ENCODE results near the gene EPN1. TPM values are rescaled to one million over a fixed set of nuclear protein-coding genes. Genes with fewer than 3 reads are reported as not detected.

EPN1 gene
- total and polyA plus RNA-seq, 12 donors: 20.1 to 235 (median 141) TPM

GRCh38 chr19:55661826-55662225 is 13.2 kb upstream of the EPN1 start:
- no peak overlapping the region for H3K27ac ChIP-seq
- H3K4me3 ChIP-seq: no peak overlapping the region
- H3K9me3 ChIP-seq (replicated peaks in 1 of 3): no peaks in the 10 kb centered on the region
- DNase-seq: no peak
- intact Hi-C loops (cut with DNase I): no loop called here
- WGBS, 4 donors: 60 to 64% (median 63%) methylated on average over 7 of the region's 7 CpGs
- TF ChIP-seq POLR2A (IDR thresholded peaks at IDR 0.05) (no peak), CTCF (IDR thresholded peaks at IDR 0.05) (no peak)
- peaks cover 0 to 71% of the 10 kb centered on the region in 2 donors for H3K36me3 ChIP-seq (replicated peaks in 1 of 2)
- H3K4me1 ChIP-seq (replicated peaks in 1 of 2): peaks cover 15 to 30% of the 10 kb centered on the region in 2 donors
- no peaks in the 10 kb centered on the region for H3K27me3 ChIP-seq

- WGBS, 4 donors: 86 to 89% (median 87%) methylated on average over 9 to 20 of the region's 20 CpGs
- DNase-seq: no peak
- no peaks in the 10 kb centered on the region for H3K9me3 ChIP-seq (replicated peaks in 1 of 3)
- no peak overlapping the region for H3K4me3 ChIP-seq
- intact Hi-C loops (cut with DNase I): no loop called here
- H3K4me1 ChIP-seq (replicated peaks in 1 of 2): peaks cover 0 to 18% of the 10 kb centered on the region in 2 donors
- peaks cover 0 to 90% of the 10 kb centered on the region in 2 donors for H3K36me3 ChIP-seq (replicated peaks in 1 of 2)
- H3K27me3 ChIP-seq: no peaks in the 10 kb centered on the region
- no peak overlapping the region for H3K27ac ChIP-seq
- TF ChIP-seq CTCF (IDR thresholded peaks at IDR 0.05) (no peak), POLR2A (IDR thresholded peaks at IDR 0.05) (no peak)
Observed at GRCh38 chr19:55663846-55664536, 11.0 kb upstream of the EPN1 start.

GRCh38 chr19:55666343-55667005 is 8.6 kb upstream of the EPN1 start:
- DNase-seq: no peak
- 80 to 86% (median 84%) methylated on average over 9 to 12 of the region's 12 CpGs for WGBS, 4 donors
- peaks cover 0 to 10% of the 10 kb centered on the region in 2 donors for H3K4me1 ChIP-seq (replicated peaks in 1 of 2)
- H3K27ac ChIP-seq: no peak overlapping the region
- TF ChIP-seq POLR2A (IDR thresholded peaks at IDR 0.05) (no peak), CTCF (IDR thresholded peaks at IDR 0.05) (no peak)
- H3K27me3 ChIP-seq: no peaks in the 10 kb centered on the region
- no peak overlapping the region for H3K4me3 ChIP-seq
- intact Hi-C loops (cut with DNase I): no loop called here
- H3K9me3 ChIP-seq (replicated peaks in 1 of 3): no peaks in the 10 kb centered on the region
- H3K36me3 ChIP-seq (replicated peaks in 1 of 2): peaks cover 0 to 87% of the 10 kb centered on the region in 2 donors

- H3K27ac ChIP-seq: no peak overlapping the region
- no peaks in the 10 kb centered on the region for H3K9me3 ChIP-seq (replicated peaks in 1 of 3)
- WGBS, 4 donors: 50 to 92% (median 87%) methylated on average over 1 to 4 of the region's 4 CpGs
- intact Hi-C loops (cut with DNase I): no loop called here
- DNase-seq: no peak
- peaks cover 0 to 16% of the 10 kb centered on the region in 2 donors for H3K4me1 ChIP-seq (replicated peaks in 1 of 2)
- no peaks in the 10 kb centered on the region for H3K27me3 ChIP-seq
- peaks cover 0 to 82% of the 10 kb centered on the region in 2 donors for H3K36me3 ChIP-seq (replicated peaks in 1 of 2)
- no peak overlapping the region for H3K4me3 ChIP-seq
- TF ChIP-seq CTCF (IDR thresholded peaks at IDR 0.05): no peak
- TF ChIP-seq POLR2A (IDR thresholded peaks at IDR 0.05): no peak
Observed at GRCh38 chr19:55667006-55667381, 8.0 kb upstream of the EPN1 start.
